GM13976 (cell line): Measurements from ENCODE around the gene PLN.

Experiments
- DNase-seq: peaks from one replicate; pipeline ENCODE4 v3.0.0; 2012; ENCODE audit warnings: low spot score
- in situ Hi-C: fragments of 300-500 bp; cut with MboI; formaldehyde crosslinking; loops from one replicate; pipeline ENCODE4 v1.12.0; 2022; ENCODE audit warnings: low sequenced_read_pairs, mixed read lengths, inconsistent platforms; ENCODE audit not compliant: unreplicated experiment
- TF ChIP-seq, protein P1 (sequence below): IDR thresholded peaks from 2 replicates; pipeline ENCODE4 v1.5.1; 2012; ENCODE audit warnings: borderline replicate concordance, mild to moderate bottlenecking; ENCODE audit not compliant: insufficient read depth; ENCODE audit errors: extremely low read depth, missing control alignments, control extremely low read depth

Gene PLN

DNA sequence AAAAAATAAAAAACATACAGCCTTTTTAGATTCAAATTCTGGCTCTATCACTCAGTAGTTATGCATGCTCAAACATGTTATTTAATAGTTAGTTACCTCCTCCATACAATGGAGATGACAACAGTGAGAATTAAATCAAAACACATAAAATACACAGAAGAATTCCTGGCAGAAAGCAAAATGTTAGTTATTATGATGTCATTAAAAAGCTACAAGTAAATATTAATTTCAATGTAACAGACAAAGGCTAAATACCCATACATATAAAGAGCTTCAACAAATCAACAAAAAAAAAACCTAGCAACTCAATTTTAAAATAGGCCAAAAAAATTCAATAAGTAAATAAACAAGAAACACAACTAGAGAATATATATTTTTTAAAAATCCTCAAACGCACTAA, 21.4 kb downstream of the PLN start:
- in situ Hi-C loops = loop anchor here (25.0 kb wide), 1 partner anchor 218 kb away; no protein-coding TSS in a partner anchor
- TF ChIP-seq, protein P1, sequence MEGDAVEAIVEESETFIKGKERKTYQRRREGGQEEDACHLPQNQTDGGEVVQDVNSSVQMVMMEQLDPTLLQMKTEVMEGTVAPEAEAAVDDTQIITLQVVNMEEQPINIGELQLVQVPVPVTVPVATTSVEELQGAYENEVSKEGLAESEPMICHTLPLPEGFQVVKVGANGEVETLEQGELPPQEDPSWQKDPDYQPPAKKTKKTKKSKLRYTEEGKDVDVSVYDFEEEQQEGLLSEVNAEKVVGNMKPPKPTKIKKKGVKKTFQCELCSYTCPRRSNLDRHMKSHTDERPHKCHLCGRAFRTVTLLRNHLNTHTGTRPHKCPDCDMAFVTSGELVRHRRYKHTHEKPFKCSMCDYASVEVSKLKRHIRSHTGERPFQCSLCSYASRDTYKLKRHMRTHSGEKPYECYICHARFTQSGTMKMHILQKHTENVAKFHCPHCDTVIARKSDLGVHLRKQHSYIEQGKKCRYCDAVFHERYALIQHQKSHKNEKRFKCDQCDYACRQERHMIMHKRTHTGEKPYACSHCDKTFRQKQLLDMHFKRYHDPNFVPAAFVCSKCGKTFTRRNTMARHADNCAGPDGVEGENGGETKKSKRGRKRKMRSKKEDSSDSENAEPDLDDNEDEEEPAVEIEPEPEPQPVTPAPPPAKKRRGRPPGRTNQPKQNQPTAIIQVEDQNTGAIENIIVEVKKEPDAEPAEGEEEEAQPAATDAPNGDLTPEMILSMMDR = no peak
- no peak for DNase-seq

DNA sequence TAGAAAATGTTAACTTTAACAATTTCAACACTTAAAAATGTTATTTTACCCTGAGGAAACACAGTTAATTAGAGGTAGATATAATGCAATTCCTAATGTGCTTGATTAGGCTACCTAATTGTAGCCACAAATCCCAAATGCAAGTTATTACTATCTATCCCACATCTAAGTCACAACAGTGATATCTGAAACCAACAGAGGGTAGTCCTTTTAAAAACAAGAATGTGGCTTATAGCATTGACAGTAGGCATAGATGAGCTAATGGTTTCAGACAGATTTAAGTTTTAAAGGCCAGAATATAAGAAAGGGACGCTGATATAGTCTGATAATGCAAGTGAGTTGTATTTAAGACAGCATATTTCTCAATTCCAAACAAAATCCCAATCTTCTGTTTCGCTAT, 23.0 kb downstream of the PLN start:
- in situ Hi-C loops = loop anchor here (25.0 kb wide), 1 partner anchor 216 kb away; no protein-coding TSS in a partner anchor

DNA sequence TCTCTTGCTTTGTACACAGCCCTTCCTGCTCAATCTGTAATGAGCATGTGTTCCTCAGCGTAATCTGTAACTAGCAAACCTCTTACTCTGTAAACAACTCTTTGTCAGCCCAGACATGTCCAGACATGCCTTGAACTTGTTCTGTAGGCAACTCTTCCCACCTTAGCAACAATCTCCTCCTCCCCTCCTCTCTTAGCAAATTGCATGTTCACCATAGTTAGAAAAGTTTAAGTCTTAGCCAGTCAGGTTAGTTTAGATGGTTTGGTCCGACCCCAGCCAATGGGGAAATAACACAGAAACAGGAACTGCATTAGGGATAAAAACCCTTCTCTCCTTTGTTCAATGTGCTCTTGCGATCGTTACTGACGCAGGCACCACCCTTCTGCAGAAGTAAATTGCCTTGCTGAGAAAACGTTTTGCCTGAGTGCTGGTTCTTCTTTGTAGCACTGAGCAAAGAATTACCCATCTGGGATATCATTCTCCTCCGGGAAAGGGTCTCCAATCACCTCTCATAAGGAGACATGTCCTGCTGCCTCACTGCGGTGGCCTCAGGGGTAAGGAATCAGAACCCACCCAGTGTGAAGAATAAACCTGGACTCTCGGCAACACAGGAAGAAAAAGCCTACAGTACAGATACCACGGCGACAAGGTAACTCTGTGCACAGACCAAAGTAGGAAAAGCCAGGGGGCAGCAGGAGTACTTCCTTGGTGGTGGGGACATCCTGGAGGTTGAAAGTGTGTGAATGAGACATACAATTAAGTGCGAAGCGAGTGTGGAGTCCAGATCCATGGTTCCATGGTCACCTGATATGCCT, 26.2 kb downstream of the PLN start:
- TF ChIP-seq, protein P1 = no peak
- in situ Hi-C loops = loop anchor here (25.0 kb wide), 1 partner anchor 213 kb away; no protein-coding TSS in a partner anchor

More for the DNA sequence above, 23.0 kb downstream of the PLN start:
- no peak for DNase-seq
- TF ChIP-seq, protein P1 = no peak

DNA sequence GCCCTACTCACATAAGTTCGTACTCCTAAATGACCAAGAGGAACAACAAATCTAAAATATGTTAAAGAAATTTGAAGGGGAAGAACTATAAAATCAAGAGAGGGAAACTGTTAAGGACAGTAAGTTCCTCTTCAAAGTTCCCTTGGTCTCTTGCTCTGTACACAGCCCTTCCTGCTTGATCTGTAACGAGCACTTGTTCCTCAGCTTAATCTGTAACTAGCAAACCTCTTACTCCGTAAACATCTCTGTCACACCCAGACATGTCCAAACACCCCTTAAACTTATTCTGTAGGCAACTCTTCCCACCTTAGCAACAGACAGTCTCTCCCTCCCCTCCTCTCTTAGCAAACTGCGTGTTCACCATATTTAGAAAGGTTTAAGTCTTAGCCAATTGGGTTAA, 29.9 kb downstream of the PLN start:
- TF ChIP-seq, protein P1 = no peak
- no peak for DNase-seq
- in situ Hi-C loops = no loop called here

More for the DNA sequence above, 26.2 kb downstream of the PLN start:
- DNase-seq = no peak

DNA sequence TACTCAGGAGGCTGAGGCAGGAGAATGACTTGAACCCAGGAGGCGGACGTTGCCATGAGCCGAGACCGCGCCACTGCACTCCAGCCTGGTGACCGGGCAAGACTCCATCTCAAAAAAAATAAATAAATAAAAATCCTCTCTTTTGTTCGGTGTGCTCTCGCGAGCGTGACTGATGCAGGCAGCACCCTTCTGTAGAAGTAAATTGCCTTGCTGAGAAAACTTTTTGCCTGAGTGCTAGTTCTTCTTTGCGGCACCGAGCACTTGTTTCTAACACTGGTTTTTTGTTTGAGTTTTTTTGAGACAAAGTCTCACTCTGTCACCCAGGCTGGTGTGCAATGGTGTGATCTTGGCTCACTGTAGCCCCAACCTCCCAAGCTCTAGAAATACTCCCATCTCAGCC, 30.5 kb downstream of the PLN start:
- in situ Hi-C loops = no loop called here
- no peak for DNase-seq
- TF ChIP-seq, protein P1 = no peak

DNA sequence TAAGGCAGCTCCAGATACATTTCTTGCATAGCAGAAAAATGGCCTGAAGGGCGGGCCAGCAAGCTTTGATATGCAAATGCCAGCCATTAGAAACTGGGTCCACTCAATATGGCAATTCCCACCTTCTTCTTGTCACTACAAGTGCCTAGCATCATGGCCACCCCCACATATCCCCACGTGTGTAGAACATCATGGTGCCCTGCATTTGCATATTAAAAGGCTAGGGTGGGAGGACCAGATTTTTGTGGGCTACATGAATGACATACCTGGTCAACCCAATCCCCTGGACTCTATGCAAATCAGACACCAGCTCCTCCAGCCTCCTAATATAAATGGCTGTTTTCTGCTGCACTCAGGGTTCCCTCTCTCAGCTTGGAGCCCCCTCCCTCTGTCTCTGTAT, 31.7 kb downstream of the PLN start:
- TF ChIP-seq, protein P1 = no peak
- in situ Hi-C loops = no loop called here
- DNase-seq = no peak
